ENCODE results near the gene SMIM29.

Gene SMIM29

DNA sequence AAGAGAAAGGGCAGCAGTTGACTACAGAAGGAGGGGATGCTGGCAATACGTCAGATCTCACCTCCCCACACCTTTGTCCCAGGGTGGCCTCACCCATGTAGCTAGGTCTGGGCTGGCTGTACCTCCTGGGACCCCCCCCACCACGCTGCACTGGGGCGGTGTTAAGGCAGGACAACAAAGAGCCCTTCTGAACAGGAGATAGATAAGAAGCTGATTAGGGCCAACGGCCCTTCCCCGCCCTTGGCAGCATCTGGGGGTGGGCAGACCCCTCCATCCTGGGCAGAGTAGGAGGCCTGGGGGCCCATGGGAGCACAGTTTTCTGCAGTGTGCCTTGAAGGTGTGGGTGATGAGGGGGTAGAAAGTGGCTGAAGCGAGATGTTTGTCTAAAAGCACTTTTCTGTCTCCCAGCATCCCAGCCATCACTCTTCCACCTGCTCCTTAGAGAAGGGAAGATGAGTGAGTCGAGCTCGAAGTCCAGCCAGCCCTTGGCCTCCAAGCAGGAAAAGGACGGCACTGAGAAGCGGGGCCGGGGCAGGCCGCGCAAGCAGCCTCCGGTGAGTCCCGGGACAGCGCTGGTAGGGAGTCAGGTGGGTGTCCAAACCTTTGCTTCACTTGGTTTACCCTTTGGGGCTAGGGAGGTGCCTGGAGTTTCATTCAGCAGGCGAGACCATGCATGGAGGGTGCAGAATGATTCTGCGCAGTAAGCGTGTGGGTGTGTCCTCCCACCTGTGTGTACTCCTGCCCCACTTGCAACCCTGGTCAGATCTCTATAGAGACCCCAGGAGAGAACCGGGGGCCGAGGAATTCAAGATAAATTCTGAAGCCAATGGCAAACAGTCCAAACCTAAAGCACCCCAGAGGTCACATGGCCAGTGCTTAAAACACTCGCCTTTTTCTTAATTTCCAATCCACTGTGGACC is 8.2 kb downstream of the SMIM29 start:
- no peak for DNase-seq (ENCODE audit: low read depth in 2 of 2)

GRCh38 chr6:34239893-34240292 is 8.9 kb downstream of the SMIM29 start:
- no peak for DNase-seq (ENCODE audit: low read depth in 2 of 2)

DNA sequence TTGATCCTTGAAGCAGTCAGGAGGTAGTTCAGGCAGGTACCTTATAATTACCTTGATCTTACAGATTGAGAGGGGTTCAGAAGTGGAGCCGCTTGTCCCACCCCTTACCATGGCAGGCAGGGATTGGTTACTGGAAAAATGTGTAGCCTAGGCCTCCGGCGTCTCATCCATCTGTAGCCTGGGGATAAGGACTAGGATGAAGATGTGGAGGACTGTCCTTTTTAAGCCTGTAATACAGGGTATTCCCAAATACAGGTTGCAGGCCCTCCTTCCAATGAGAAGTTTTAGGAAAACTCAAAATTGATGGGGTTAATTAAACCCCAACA is 9.3 kb downstream of the SMIM29 start:
- no peak for DNase-seq (ENCODE audit: low read depth in 2 of 2)

DNA sequence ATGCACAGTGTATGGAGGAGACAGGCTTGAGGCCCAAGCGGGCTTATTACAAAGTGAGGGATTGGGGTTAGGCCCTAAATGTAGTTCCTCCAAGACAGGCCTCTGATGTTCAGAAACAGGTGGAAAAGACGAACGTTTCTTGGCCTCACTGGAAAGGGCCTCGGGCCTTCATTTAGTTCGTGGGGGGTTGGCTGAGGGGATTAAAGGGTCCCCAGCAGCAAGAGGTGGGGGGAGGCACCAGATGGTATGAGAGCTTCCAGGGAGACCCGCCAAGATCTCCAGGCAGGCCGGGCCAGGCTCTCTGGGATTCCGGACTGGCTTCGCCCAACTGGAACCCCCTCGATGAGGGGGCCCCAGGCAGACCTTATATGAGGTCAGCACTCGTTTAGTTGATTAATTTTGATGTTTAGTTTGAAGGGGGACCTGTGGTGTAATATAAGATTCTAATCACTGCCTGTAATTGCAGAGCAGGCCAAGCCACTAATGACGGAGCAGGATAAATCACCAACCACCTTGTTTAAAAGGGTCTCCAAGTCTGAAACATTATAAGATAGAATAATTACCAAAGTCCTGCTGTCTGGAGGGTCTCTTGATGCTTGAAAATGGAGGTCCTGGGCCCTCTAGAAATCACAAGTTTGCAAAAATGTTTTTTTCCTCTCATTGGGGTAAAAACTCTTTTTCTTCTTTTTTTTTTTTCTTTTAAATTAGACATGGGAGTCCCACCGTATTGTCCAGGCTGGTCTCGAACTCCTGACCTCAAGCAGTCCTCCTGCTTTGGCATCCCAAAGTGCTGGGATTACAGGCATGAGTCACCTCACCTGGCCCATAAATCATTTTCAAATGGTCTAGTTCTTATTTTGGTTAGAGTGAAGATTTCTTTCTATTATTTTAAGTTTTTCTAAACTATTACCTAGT is 10.0 kb downstream of the SMIM29 start:
- no peak for DNase-seq (ENCODE audit: low read depth in 2 of 2)

DNA sequence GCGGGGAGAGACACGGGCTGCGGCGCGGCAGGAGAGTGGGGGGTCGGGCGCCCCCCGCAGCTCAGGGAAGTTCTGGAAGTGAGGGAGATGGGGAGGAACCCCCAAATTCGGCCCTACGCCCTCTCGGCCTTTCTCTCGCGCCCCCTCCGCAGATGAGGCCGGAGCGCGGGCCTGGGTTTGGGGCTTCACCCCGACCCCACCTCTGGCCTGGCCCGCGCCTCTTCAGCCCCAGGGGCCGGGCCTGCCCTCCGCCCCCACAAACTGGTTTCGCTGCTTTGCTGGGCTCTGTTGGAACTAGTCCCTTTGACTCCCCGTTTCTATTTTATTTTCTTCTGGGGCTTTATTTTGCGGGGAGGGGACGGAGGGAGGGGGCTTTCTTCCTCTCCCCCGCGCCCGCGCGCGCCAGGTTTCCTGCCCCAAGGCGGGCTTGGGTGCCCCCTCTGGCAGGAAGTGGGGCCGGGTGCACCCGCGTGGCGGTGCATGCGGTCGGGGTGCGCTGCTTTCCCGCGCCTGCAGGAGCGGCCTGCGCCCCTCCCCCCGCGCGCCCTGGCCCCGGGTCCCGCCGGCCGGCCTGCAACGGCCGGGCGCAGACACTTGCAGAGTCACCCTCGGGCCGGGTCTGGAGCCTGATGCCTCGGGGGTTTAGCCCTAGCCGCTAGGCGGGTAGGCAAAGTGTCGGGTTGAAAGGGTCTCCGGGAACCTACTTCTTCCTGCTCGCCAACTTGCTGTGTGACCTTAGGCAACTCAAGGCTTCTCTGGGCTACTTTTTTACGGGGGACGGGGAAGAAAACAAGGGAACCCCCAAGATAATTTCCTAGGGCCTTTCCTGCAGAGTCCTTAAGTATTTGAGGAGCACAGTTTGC is 10.9 kb downstream of the SMIM29 start:
- DNase-seq (ENCODE audit: low read depth in 2 of 2) = no peak

GRCh38 chr6:34237316-34237721 is 11.5 kb downstream of the SMIM29 start:
- DNase-seq (ENCODE audit: low read depth in 2 of 2) = no peak

GRCh38 chr6:34236443-34237315 is 12.1 kb downstream of the SMIM29 start, which contains the start of gene HMGA1:
Gene HMGA1, plus strand, starts transcription at chr6:34236873. Its CDS starts 3,908 bp downstream, at chr6:34240781.
- peak; percentile 61 to 67 for DNase-seq (ENCODE audit: low read depth in 2 of 2)

DNA sequence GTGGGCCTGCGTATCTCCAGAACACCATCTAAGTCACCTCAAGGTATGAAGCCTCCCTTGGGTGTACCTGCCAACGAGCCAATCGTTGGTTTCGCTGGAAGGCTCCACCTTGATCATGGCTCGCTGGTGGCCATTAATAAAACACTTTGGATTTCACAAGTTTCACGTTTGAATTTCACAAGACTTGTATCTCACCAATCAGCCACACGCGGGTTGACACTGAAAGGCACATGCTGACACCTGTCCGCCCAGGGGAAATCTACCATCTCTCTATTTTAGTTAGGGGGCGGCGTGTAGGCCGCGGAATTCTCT is 12.7 kb downstream of the SMIM29 start:
- DNase-seq (ENCODE audit: low read depth in 2 of 2) = no peak

- peak; percentile 73 to 77 for DNase-seq (ENCODE audit: low read depth in 2 of 2)
Measured at GRCh38 chr6:34235307-34236130, 13.3 kb downstream of the SMIM29 start.

DNA sequence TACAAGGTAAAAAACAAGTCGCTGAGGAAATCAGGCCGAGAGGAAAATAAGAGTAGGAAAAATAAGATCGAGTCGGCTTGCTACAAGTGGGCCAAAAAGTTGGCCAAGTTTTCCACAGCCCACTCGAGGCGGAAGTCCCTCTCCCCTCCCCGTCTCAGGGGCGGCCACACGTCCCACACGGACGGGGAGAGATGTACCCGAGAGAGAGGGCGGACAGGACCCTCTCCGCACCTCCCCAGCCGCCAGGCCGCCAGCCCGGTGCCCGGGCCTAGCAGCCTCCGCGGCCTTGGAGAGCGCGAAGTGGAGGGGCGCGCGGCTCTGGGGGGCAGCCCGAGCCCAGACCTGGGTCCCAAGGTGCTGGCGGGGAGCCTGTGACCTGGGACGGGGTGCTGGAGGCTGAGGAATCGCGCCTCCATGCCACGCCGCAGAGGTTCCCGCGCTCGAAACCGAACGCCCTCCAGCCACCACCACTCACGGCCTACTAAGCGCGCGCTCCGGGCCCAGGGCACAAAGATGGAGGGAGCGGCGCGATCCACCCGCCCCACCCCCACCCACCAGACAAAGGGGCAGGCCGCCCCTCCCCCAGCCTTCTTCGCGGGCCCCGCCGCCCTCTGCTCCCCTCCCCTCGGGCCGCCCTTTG is 14.0 kb downstream of the SMIM29 start:
- no peak for DNase-seq (ENCODE audit: low read depth in 2 of 2)

DNA sequence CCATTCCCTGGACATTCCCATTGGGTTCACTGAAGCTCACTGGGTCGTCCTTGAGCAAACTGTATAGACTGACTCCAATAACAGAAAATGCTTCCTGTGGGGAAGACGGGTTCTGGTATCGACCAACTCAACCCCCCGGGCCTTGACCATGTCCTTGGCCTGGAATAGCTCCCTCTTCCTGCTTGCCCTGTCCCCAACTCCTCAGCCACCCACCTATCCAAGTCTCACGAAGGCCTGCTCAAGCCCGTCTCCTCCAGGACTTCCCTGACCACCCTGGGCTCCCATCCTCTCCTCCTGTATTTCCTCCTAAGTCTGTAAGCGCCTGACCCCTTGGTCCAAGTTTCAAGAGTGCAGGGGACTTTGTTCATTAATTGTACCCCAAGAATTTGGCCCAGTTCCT is 14.9 kb downstream of the SMIM29 start:
- no peak for DNase-seq (ENCODE audit: low read depth in 2 of 2)

- DNase-seq (ENCODE audit: low read depth in 2 of 2) = no peak
Measured at GRCh38 chr6:34232901-34233300, 15.9 kb downstream of the SMIM29 start.

DNA sequence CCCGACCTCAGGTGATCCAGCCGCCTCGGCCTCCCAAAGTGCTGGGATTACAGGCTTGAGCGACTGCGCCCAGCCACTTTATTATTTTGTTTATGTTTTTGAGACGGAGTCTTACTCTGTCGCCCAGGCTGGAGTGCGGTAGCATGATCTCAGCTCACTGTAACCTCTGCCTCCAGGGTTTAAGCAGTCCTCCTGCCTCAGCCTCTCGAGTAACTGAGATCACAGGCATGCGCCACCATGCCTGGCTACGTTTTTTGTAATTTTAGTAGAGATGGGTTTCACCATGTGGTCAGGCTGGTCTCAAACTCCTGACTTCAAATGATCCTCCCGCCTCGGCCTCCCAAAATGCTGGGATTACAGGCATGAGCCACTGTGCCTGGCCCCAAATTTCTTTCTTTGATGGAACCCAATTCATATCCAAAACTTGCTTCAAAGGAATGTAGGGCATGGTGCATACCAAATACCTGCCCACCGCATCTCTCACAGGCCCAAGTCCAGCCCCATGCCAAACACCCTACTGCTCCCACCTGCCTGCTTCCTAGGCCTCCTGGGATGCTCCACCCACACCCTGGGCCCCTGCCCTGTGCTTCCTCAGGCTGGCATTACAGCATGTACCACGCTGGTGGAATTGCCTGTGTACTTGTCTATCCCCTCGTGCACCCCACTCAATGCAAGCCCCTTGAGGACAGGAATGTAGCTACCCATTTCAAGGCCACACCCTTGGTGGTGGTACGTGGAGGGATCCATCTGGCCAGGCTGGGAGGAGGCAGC is 17.1 kb downstream of the SMIM29 start:
- no peak for DNase-seq (ENCODE audit: low read depth in 2 of 2)

DNA sequence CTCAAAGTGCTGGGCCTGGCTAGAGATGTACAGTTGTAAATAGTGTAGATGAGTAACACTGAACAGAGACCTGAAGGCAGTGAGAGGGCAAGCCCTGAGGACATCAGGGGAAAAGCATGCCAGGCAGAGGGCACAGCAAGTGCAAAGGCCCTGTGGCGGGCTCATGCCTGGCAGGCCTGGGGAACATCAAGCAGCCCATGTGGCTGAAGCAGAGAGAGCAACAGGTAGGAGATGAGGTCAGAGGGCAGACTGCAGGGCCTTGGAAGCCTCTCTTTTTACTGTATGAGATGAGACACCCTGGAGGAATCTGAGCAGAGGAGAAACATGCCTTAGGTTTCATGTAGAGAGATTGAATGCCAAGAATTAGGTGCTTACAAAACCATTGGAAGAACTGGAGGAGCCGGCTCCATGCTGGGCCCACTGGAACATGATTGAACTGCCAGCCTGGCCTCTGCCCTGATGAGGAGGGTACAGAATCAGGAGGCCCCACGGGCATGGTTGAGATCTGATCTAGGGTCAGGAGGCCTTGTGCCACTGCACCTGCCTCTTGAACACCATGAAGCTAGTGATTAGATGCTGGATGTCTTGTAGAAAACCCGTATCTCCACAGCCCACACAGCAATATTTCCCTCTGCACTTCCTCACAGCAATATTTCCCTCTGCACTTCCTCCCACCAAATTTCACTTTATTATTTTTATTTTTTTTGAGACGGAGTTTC is 18.0 kb downstream of the SMIM29 start:
- DNase-seq (ENCODE audit: low read depth in 2 of 2) = no peak

DNA sequence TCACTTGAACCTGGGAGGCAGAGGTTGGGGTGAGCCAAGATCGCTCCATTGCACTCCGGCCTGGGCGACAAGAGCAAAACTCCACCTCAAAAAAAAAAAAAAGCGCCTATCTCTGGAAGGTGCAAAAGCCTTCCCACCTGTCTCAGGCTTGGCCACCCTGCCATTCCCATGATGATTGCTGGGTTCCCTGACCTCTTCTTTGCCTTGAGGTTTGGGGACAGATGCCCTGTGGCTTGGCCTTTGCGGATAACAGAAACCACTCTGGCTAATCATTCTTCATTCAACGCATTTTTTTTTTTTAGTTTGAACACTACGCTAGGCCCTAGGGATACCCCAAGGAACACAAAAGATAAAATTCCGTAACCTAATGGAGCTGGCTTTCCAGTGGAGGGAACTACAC is 18.9 kb downstream of the SMIM29 start:
- no peak for DNase-seq (ENCODE audit: low read depth in 2 of 2)

DNA sequence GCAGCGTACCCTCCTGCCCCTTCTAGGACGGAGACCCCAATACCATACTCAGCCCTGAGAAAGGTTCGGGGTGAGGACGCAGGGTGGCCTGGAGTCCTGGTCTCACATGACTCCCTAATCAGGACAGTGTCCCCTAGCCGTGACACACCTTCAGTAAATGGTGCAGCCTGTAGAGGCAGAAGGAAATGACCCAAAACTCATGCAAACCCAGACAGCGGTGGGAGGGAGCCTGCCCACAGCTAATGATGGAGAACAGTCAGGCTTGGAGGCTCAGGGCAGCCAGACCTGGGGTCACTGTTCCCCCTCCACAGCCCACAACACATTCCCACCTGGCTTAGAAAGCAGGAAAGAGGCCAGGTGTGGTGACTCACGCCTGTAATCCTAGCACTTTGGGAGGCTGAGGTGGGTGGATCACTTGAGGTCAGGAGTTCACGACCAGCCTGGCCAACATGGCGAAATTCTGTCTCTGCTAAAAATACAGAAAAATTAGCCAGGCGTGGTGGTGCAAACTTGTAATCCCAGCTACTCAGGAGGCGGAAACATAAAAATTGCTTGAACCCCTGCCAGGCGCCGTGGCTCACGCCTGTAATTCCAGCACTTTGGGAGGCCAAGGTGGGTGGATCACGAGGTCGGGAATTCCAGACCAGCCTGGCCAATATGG is 20.9 kb downstream of the SMIM29 start:
- no peak for DNase-seq (ENCODE audit: low read depth in 2 of 2)

GRCh38 chr6:34226731-34227586 is 21.8 kb downstream of the SMIM29 start:
- no peak for DNase-seq (ENCODE audit: low read depth in 2 of 2)
